Measurements from ENCODE around the gene ARHGEF33. TPM values are rescaled to one million over a fixed set of nuclear protein-coding genes. Genes with fewer than 3 reads are reported as not detected.
A peak's percentile ranks its signal among the peaks of the same experiment; 100 is the strongest.

Gene ARHGEF33
- total and polyA plus RNA-seq, 2 of the 13 experiments (the other 11 are each of a cell fraction or from before 2014, with no cell fraction given) = 0.04 TPM; not detected in 1

DNA sequence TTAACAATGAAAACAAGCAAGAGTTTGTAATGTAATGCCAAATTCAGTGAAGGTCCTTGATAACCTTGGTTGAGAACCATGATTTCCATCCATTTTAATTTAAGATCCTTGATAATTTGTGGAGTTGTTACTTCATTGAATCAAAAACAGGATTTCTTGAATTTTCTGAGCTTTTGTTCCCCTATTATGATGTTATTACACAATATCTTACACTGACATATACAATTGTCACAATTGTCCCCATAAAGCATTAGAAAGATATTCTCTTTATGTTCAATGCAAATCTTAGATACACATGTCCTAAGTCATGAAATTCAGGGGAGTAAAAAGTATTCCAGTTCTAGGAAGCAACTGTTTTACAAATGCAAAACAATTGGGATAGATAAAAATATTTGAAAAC, 83.6 kb downstream of the ARHGEF33 start:
- ATAC-seq (no peak), DNase-seq (ENCODE audit: low spot score) (no peak), FAIRE-seq (no peak)
- Histone ChIP-seq H3K27ac (ENCODE audit: extremely low read length, insufficient read depth, low read length) (no peak overlapping the region), H3K36me3 (replicated peaks in 1 of 2; ENCODE audit: control insufficient read depth in 1 of 2, insufficient read depth in 2 of 2, low read length in 2 of 2) (no peaks in the 10 kb centered on the region), H3K9ac (ENCODE audit: insufficient read depth, low read depth, low read length) (no peak overlapping the region), H3K27me3 (ENCODE audit: control insufficient read depth in 1 of 2, insufficient read depth in 2 of 2, low read length in 2 of 2) (no peaks in the 10 kb centered on the region; a peak in 1 of 5 replicates), H3K9me3 (ENCODE audit: low read length) (no peaks in the 10 kb centered on the region), H3K4me1 (ENCODE audit: insufficient read depth, low read length) (peaks cover 1% of the 10 kb centered on the region), H2AFZ (ENCODE audit: low read length) (no peak overlapping the region), H4K20me1 (ENCODE audit: insufficient read depth, low read length) (no peaks in the 10 kb centered on the region), H3K79me2 (ENCODE audit: insufficient read depth, low read length) (no peaks in the 10 kb centered on the region), H3K4me2 (ENCODE audit: low read depth, low read length) (no peak overlapping the region), H3K4me3 (replicated peaks in 1 of 3; ENCODE audit: insufficient read depth in 1 of 3, low read depth in 2 of 3, low read length in 3 of 3) (no peak overlapping the region)
- POLR2A ChIA-PET = no interaction called here
- TF ChIP-seq NR2C2 (CRISPR knock-in tag; IDR thresholded peaks at IDR 0.05; ENCODE audit: borderline replicate concordance) (no peak), CEBPB (IDR thresholded peaks at IDR 0.05; ENCODE audit: borderline replicate concordance, low read depth, low read length) (peak; percentile 47; the same call in 1 of the 2 replicates)
- in situ Hi-C loops (cut with HindIII; ENCODE audit: extremely low pct_ligation_motif_present, low pct_unique_long_range_greater_than_20kb) = no loop called here
- intact Hi-C loops (cut with micrococcal nuclease; ENCODE audit: unreplicated experiment) = no loop called here
- no TSS peak for BruUV-seq (replicated peaks)
- CTCF ChIA-PET (ENCODE audit: low intra/inter-chr PET ratio, low total read pairs) = no interaction called here

DNA sequence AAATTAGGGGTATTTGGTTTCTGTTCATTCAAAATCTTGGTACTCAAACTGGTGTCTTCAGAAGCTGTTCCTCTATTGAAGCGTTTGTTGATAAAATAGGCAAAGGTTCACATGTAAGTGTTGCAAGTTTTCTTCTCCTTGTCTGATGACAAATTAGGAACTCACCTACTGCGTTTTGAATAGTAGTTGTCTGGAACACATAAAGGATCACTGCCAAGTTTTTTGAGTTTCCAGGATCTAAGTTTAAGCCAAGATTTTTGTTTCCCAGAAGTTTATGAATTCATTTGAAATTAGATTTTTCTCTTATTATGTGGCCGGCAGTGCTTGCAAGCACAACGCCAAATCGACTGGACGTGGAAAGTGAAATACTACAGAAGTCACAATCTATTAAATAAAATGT, 85.4 kb downstream of the ARHGEF33 start:
- no peak overlapping the region for H3K4me2 ChIP-seq (ENCODE audit: low read depth, low read length)
- H2AFZ ChIP-seq (ENCODE audit: low read length) = no peak overlapping the region
- H4K20me1 ChIP-seq (ENCODE audit: insufficient read depth, low read length) = no peaks in the 10 kb centered on the region
- no peak for FAIRE-seq
- DNase-seq (ENCODE audit: low spot score) = no peak
- CTCF ChIA-PET (ENCODE audit: low intra/inter-chr PET ratio, low total read pairs) = no interaction called here
- POLR2A ChIA-PET = no interaction called here
- no peak for ATAC-seq
- no peak overlapping the region for H3K27ac ChIP-seq (ENCODE audit: extremely low read length, insufficient read depth, low read length)
- in situ Hi-C loops (cut with HindIII; ENCODE audit: extremely low pct_ligation_motif_present, low pct_unique_long_range_greater_than_20kb) = no loop called here
- H3K9ac ChIP-seq (ENCODE audit: insufficient read depth, low read depth, low read length) = no peak overlapping the region
- H3K79me2 ChIP-seq (ENCODE audit: insufficient read depth, low read length) = no peaks in the 10 kb centered on the region
- no peaks in the 10 kb centered on the region; a peak in 1 of 5 replicates for H3K27me3 ChIP-seq (ENCODE audit: control insufficient read depth in 1 of 2, insufficient read depth in 2 of 2, low read length in 2 of 2)
- BruUV-seq (replicated peaks) = no TSS peak
- H3K4me1 ChIP-seq (ENCODE audit: insufficient read depth, low read length) = peaks cover 19% of the 10 kb centered on the region
- intact Hi-C loops (cut with micrococcal nuclease; ENCODE audit: unreplicated experiment) = no loop called here
- WGBS (ENCODE audit: low lambda C conversion rate) = 97% methylated on average over 6 of the region's 6 CpGs
- H3K9me3 ChIP-seq (ENCODE audit: low read length) = no peaks in the 10 kb centered on the region
- no peaks in the 10 kb centered on the region for H3K36me3 ChIP-seq (replicated peaks in 1 of 2; ENCODE audit: control insufficient read depth in 1 of 2, insufficient read depth in 2 of 2, low read length in 2 of 2)
- H3K4me3 ChIP-seq (replicated peaks in 1 of 3; ENCODE audit: insufficient read depth in 1 of 3, low read depth in 2 of 3, low read length in 3 of 3) = no peak overlapping the region
- no peak for TF ChIP-seq NCOR1 (IDR thresholded peaks at IDR 0.05; ENCODE audit: borderline replicate concordance, low read length)
- no peak for TF ChIP-seq WIZ (CRISPR knock-in tag; IDR thresholded peaks at IDR 0.05)
- no peak for TF ChIP-seq SMAD1 (CRISPR knock-in tag; IDR thresholded peaks at IDR 0.05; ENCODE audit: borderline replicate concordance, low read depth)
- no peak for TF ChIP-seq SOX5 (CRISPR knock-in tag; IDR thresholded peaks at IDR 0.05; ENCODE audit: borderline replicate concordance)
- TF ChIP-seq FOXP1 (IDR thresholded peaks at IDR 0.05) = no peak
- no peak for TF ChIP-seq FOXP1 (CRISPR knock-in tag; IDR thresholded peaks at IDR 0.05)
- TF ChIP-seq ZNF3 (CRISPR knock-in tag; IDR thresholded peaks at IDR 0.05) = no peak
- TF ChIP-seq ZNF777 (CRISPR knock-in tag; IDR thresholded peaks at IDR 0.05) = no peak
- TF ChIP-seq CHD2 (IDR thresholded peaks at IDR 0.05; ENCODE audit: low read depth, low read length) = no peak
- no peak for TF ChIP-seq JUND (CRISPR knock-in tag; IDR thresholded peaks at IDR 0.05)
- TF ChIP-seq ZNF788 (CRISPR knock-in tag; IDR thresholded peaks at IDR 0.05; ENCODE audit: borderline replicate concordance) = no peak
- TF ChIP-seq GZF1 (CRISPR knock-in tag; IDR thresholded peaks at IDR 0.05) = no peak
- no peak for TF ChIP-seq ZNF432 (CRISPR knock-in tag; IDR thresholded peaks at IDR 0.05; ENCODE audit: borderline replicate concordance)
- TF ChIP-seq, protein P1, sequence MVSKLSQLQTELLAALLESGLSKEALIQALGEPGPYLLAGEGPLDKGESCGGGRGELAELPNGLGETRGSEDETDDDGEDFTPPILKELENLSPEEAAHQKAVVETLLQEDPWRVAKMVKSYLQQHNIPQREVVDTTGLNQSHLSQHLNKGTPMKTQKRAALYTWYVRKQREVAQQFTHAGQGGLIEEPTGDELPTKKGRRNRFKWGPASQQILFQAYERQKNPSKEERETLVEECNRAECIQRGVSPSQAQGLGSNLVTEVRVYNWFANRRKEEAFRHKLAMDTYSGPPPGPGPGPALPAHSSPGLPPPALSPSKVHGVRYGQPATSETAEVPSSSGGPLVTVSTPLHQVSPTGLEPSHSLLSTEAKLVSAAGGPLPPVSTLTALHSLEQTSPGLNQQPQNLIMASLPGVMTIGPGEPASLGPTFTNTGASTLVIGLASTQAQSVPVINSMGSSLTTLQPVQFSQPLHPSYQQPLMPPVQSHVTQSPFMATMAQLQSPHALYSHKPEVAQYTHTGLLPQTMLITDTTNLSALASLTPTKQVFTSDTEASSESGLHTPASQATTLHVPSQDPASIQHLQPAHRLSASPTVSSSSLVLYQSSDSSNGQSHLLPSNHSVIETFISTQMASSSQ (IDR thresholded peaks at IDR 0.05; ENCODE audit: low read depth) = no peak
- TF ChIP-seq, protein P1 (CRISPR knock-in tag; IDR thresholded peaks at IDR 0.05; ENCODE audit: borderline replicate concordance) = no peak
- no peak for TF ChIP-seq ZNF569 (CRISPR knock-in tag; IDR thresholded peaks at IDR 0.05; ENCODE audit: borderline replicate concordance)
- no peak for TF ChIP-seq ZNF546 (CRISPR knock-in tag; conservative IDR thresholded peaks at IDR 0.05)
